HepG2 (cell line): Measurements from ENCODE around the gene CAPZB. TPM values are rescaled to one million over a fixed set of nuclear protein-coding genes. Genes with fewer than 3 reads are reported as not detected.

Experiments used
- ATAC-seq: fragments of 200-7000 bp; cut with Tn5 transposase; 3 replicates; pipeline ENCODE4 v1.9.1; 2020; ENCODE audit warnings: mild to moderate bottlenecking, moderate library complexity
- BruUV-seq: library from RNA; stranded (reverse); fragments of 400-500 nt; replicated peaks from 2 replicates; lab custom pipeline; 2021; lab: Mats Ljungman, UMichigan
- CTCF ChIA-PET: fragments of 300-600 bp; formaldehyde crosslinking; extraction: SDS; loops from one replicate; lab custom pipeline; 2021; ENCODE audit warnings: low total read pairs, inconsistent platforms, low intra/inter-chr PET ratio; lab: Yijun Ruan, JAX
- POLR2A ChIA-PET: fragments of 350-600 bp; sonication (Branson Sonifier 250); formaldehyde crosslinking; loops from one replicate; lab custom pipeline; 2020; ENCODE audit warnings: antibody characterized with exemption, inconsistent platforms; lab: Yijun Ruan, JAX
- DNase-seq: peaks from one replicate; pipeline ENCODE4 v3.0.0-alpha.2; 2015; ENCODE audit warnings: low spot score
- FAIRE-seq: peaks from 3 replicates; lab custom pipeline; 2011; peaks lifted over from hg19 to GRCh38; lab: Jason Lieb, UNC
- H2AFZ ChIP-seq: one replicate; pipeline ENCODE4 v1.6.1; 2011; ENCODE audit warnings: low read length, inconsistent platforms
- H3K27ac ChIP-seq: fragments of 300-600 bp; 3 replicates; pipeline ENCODE4 v1.8.0; 2011; ENCODE audit warnings: mixed run types, mild to moderate bottlenecking, mixed read lengths, low read length, inconsistent platforms; ENCODE audit not compliant: insufficient read depth; ENCODE audit errors: extremely low read length
- H3K27me3 ChIP-seq, 2 experiments: fragments of 200-600 bp in 1 of 2; 2 replicates in 1 of 2; 3 replicates in 1 of 2; pipeline versions ENCODE4 v1.6.0 to v1.8.0; 2011; ENCODE audit warnings: low read length in 2 of 2, mild to moderate bottlenecking in 2 of 2, moderate library complexity in 2 of 2, inconsistent platforms in 1 of 2; ENCODE audit not compliant: insufficient read depth in 2 of 2, control insufficient read depth in 1 of 2
- H3K36me3 ChIP-seq, 2 experiments: fragments of 200-600 bp in 1 of 2; replicated peaks in 1 of 2; 2 replicates in 1 of 2; 3 replicates in 1 of 2; pipeline versions ENCODE4 v1.5.1 to v1.8.0; 2011; ENCODE audit warnings: low read length in 2 of 2, inconsistent platforms in 1 of 2; ENCODE audit not compliant: insufficient read depth in 2 of 2, control insufficient read depth in 1 of 2
- H3K4me1 ChIP-seq: 2 replicates; pipeline ENCODE4 v1.5.1; 2012; ENCODE audit warnings: low read length, inconsistent platforms; ENCODE audit not compliant: insufficient read depth
- H3K4me2 ChIP-seq: 2 replicates; pipeline ENCODE4 v1.6.0; 2011; ENCODE audit warnings: low read depth, low read length, inconsistent platforms
- H3K4me3 ChIP-seq, 3 experiments: fragments of 200-600 bp in 1 of 3; sonication (generic), shearing (Covaris generic) in 1 of 3; replicated peaks in 1 of 3; 2 replicates each; pipeline ENCODE4 v1.5.1; 2011 to 2016; ENCODE audit warnings: low read length in 3 of 3, inconsistent platforms in 2 of 3, low read depth in 2 of 3, mild to moderate bottlenecking in 2 of 3, control low read depth in 1 of 3, mixed read lengths in 1 of 3; ENCODE audit not compliant: insufficient read depth in 1 of 3
- H3K79me2 ChIP-seq: one replicate; pipeline ENCODE4 v1.6.1; 2011; ENCODE audit warnings: low read length, inconsistent platforms; ENCODE audit not compliant: insufficient read depth
- H3K9ac ChIP-seq: 2 replicates; pipeline ENCODE4 v1.6.0; 2011; ENCODE audit warnings: mild to moderate bottlenecking, low read depth, low read length, inconsistent platforms; ENCODE audit not compliant: insufficient read depth
- H3K9me3 ChIP-seq: 2 replicates; pipeline ENCODE4 v1.5.1; 2012; ENCODE audit warnings: mild to moderate bottlenecking, low read length
- H4K20me1 ChIP-seq: 2 replicates; pipeline ENCODE4 v1.6.0; 2011; ENCODE audit warnings: inconsistent platforms, mild to moderate bottlenecking, low read length, moderate library complexity; ENCODE audit not compliant: insufficient read depth
- CHD4 ChIP-seq: fragments of 200-600 bp; sonication (generic); IDR thresholded peaks from 2 replicates; pipeline ENCODE4 v1.7.0; 2017; ENCODE audit warnings: mild to moderate bottlenecking, low read length, borderline replicate concordance
- IRF2 ChIP-seq: IDR thresholded peaks from 2 replicates; pipeline ENCODE4 v1.6.1; 2018; ENCODE audit warnings: missing genetic modification reagents, missing compliant biosample characterization
- KAT2B ChIP-seq: fragments of 150-350 bp; IDR thresholded peaks from 2 replicates; pipeline ENCODE4 v1.6.1; 2014; ENCODE audit warnings: low read depth, low read length, borderline replicate concordance
- KLF6 ChIP-seq: IDR thresholded peaks from 2 replicates; pipeline ENCODE4 v1.8.0; 2016; ENCODE audit warnings: missing biosample characterization, missing genetic modification reagents
- SMYD3 ChIP-seq: sonication (generic); formaldehyde crosslinking; IDR thresholded peaks from 2 replicates; pipeline ENCODE4 v1.8.1; 2023; ENCODE audit warnings: mild to moderate bottlenecking, missing genetic modification reagents
- SP2 ChIP-seq: sonication (generic); formaldehyde crosslinking; IDR thresholded peaks from 2 replicates; pipeline ENCODE4 v1.5.1; 2020; ENCODE audit warnings: mild to moderate bottlenecking, missing genetic modification reagents
- TEAD3 ChIP-seq: optimal IDR thresholded peaks from 2 replicates; pipeline ENCODE3; 2016; ENCODE audit warnings: borderline replicate concordance
- ZFAT ChIP-seq: sonication (generic); formaldehyde crosslinking; conservative IDR thresholded peaks from 2 replicates; pipeline ENCODE4 v1.8.1; 2023; ENCODE audit warnings: missing genetic modification reagents, inconsistent platforms
- ZNF136 ChIP-seq: sonication (generic); formaldehyde crosslinking; IDR thresholded peaks from 2 replicates; pipeline ENCODE4 v1.8.1; 2022; ENCODE audit warnings: low read depth, mild to moderate bottlenecking, moderate library complexity, missing genetic modification reagents
- ZNF18 ChIP-seq: sonication (generic); formaldehyde crosslinking; IDR thresholded peaks from 2 replicates; pipeline ENCODE4 v1.8.0; 2022; ENCODE audit warnings: mild to moderate bottlenecking, missing genetic modification reagents; ENCODE audit not compliant: insufficient replicate concordance
- ZNF451 ChIP-seq: sonication (generic); formaldehyde crosslinking; IDR thresholded peaks from 2 replicates; pipeline ENCODE4 v1.5.0; 2020; ENCODE audit warnings: mild to moderate bottlenecking, missing genetic modification reagents
- ZNF549 ChIP-seq: sonication (generic); formaldehyde crosslinking; IDR thresholded peaks from 2 replicates; pipeline ENCODE4 v1.5.0; 2020; ENCODE audit warnings: missing genetic modification reagents
- ZNF558 ChIP-seq: sonication (generic); formaldehyde crosslinking; IDR thresholded peaks from 2 replicates; pipeline ENCODE4 v1.9.0; 2022; ENCODE audit warnings: mild to moderate bottlenecking, missing genetic modification reagents, borderline replicate concordance
- ZNF614 ChIP-seq: IDR thresholded peaks from 2 replicates; pipeline ENCODE4 v1.6.1; 2018; ENCODE audit warnings: missing biosample characterization, missing genetic modification reagents, inconsistent platforms, borderline replicate concordance
- ZNF777 ChIP-seq: sonication (generic); formaldehyde crosslinking; IDR thresholded peaks from 2 replicates; pipeline ENCODE4 v1.4.0; 2020; ENCODE audit warnings: missing genetic modification reagents
- ZSCAN20 ChIP-seq: sonication (generic); formaldehyde crosslinking; IDR thresholded peaks from 2 replicates; pipeline ENCODE4 v1.4.0; 2020; ENCODE audit warnings: missing genetic modification reagents, mild to moderate bottlenecking, borderline replicate concordance
- WGBS: methylation state at CpG from one replicate; pipeline ENCODE4 v1.1.6; 2017; ENCODE audit warnings: low lambda C conversion rate; 5-methylcytosine and 5-hydroxymethylcytosine counted together
- in situ Hi-C: cut with HindIII; loops from 2 replicates; pipeline ENCODE4 v1.10.0; 2017; ENCODE audit warnings: low pct_unique_long_range_greater_than_20kb; ENCODE audit not compliant: extremely low pct_ligation_motif_present
- intact Hi-C: fragments of 100-400 bp; cut with micrococcal nuclease; formaldehyde crosslinking; loops from one replicate; pipeline ENCODE4 v1.10.0; 2022; ENCODE audit not compliant: unreplicated experiment
- polyA plus RNA-seq, 8 experiments: library from polyadenylated mRNA; depleted of rRNA in 3 of 8; stranded (reverse) in 7 of 8; unstranded in 1 of 8; fragments of >200 nt; fragmentation: Illumina TruSeq in 4 of 8; extraction: Trizol in 4 of 8; gene quantifications; 2 replicates each; pipeline versions ENCODE4 v1.2.1 to v1.2.3, GENCODE V29; 2011 to 2016; ENCODE audit warnings: low read depth in 4 of 8, missing spikeins in 1 of 8, mixed read lengths in 1 of 8; ENCODE audit not compliant: insufficient read depth in 1 of 8
- total RNA-seq, 5 experiments: library from RNA; depleted of rRNA; stranded (reverse); fragments of >200 nt; fragmentation: Illumina TruSeq; extraction: Trizol; gene quantifications; 2 replicates each; pipeline ENCODE4 v1.2.3, GENCODE V29; 2016; ENCODE audit warnings: low read depth in 1 of 5
- TF ChIP-seq, protein P1 (sequence below): IDR thresholded peaks from 2 replicates; pipeline ENCODE4 v1.6.1; 2018; ENCODE audit warnings: missing genetic modification reagents, mild to moderate bottlenecking, missing compliant biosample characterization
- TF ChIP-seq, protein P2 (sequence below): sonication (generic); formaldehyde crosslinking; IDR thresholded peaks from 2 replicates; pipeline ENCODE4 v1.4.0; 2020; ENCODE audit warnings: missing genetic modification reagents

CAPZB gene
- total and polyA plus RNA-seq, 2 of the 13 experiments (the other 11 are each of a cell fraction or from before 2014, with no cell fraction given), result 58.9 to 76.9 TPM

DNA sequence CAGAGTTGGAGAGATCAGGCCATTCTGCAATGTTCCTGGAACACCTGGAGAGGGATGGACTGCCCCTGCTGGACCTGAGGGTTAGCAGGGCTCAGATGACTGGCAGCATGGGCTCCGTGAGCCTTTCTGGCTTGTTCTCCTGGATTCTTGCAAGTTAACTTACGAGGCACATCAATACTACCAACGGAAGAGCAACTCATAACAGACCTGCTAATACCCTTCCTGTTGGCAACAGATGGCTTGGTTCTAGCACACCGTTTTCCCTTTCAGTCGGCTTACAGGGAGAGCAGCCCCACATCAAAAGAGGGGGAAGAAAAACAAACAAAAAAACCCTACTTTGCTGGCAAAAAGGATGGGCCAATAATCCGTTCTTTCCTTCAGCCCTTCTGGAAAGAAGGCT is 125.3 kb downstream of the CAPZB start:
- POLR2A ChIA-PET, result no interaction called here
- H3K27me3 ChIP-seq, result no peaks in the 10 kb centered on the region
- intact Hi-C loops (no loop called here), in situ Hi-C loops (no loop called here)
- whole genome bisulfite sequencing, result 96% methylated on average over 5 of the region's 6 CpGs
- no peaks in the 10 kb centered on the region for H4K20me1 ChIP-seq
- no peak overlapping the region for H3K4me3 ChIP-seq
- no TSS peak for BruUV-seq
- no peak overlapping the region for H3K4me2 ChIP-seq
- H3K9ac ChIP-seq, result no peak overlapping the region
- CTCF ChIA-PET, result no interaction called here
- FAIRE-seq, result no peak
- no peaks in the 10 kb centered on the region for H3K9me3 ChIP-seq
- no peaks in the 10 kb centered on the region for H3K79me2 ChIP-seq
- TF ChIP-seq KAT2B, result no peak
- no peak for TF ChIP-seq ZSCAN20
- TF ChIP-seq IRF2 (CRISPR knock-in tag), result no peak
- TF ChIP-seq, protein P1, sequence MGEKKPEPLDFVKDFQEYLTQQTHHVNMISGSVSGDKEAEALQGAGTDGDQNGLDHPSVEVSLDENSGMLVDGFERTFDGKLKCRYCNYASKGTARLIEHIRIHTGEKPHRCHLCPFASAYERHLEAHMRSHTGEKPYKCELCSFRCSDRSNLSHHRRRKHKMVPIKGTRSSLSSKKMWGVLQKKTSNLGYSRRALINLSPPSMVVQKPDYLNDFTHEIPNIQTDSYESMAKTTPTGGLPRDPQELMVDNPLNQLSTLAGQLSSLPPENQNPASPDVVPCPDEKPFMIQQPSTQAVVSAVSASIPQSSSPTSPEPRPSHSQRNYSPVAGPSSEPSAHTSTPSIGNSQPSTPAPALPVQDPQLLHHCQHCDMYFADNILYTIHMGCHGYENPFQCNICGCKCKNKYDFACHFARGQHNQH (CRISPR knock-in tag), result no peak
- TF ChIP-seq ZNF451 (CRISPR knock-in tag), result no peak
- no peak for TF ChIP-seq ZNF18
- TF ChIP-seq SP2 (CRISPR knock-in tag), result no peak
- TF ChIP-seq ZFAT (CRISPR knock-in tag), result no peak
- TF ChIP-seq KLF6, result no peak
- TF ChIP-seq SMYD3, result no peak
- TF ChIP-seq CHD4, result no peak
- TF ChIP-seq ZNF777, result no peak
- TF ChIP-seq TEAD3, result no peak
- no peak for TF ChIP-seq ZNF558 (CRISPR knock-in tag)
- TF ChIP-seq ZNF136 (CRISPR knock-in tag), result no peak
- TF ChIP-seq ZNF614 (CRISPR knock-in tag), result no peak
- TF ChIP-seq, protein P2, sequence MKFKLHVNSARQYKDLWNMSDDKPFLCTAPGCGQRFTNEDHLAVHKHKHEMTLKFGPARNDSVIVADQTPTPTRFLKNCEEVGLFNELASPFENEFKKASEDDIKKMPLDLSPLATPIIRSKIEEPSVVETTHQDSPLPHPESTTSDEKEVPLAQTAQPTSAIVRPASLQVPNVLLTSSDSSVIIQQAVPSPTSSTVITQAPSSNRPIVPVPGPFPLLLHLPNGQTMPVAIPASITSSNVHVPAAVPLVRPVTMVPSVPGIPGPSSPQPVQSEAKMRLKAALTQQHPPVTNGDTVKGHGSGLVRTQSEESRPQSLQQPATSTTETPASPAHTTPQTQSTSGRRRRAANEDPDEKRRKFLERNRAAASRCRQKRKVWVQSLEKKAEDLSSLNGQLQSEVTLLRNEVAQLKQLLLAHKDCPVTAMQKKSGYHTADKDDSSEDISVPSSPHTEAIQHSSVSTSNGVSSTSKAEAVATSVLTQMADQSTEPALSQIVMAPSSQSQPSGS (CRISPR knock-in tag), result no peak
- no peak for TF ChIP-seq ZNF549 (CRISPR knock-in tag)
- no peak for ATAC-seq
- peaks cover 15% of the 10 kb centered on the region; the same call in 1 of the 2 replicates for H3K4me1 ChIP-seq
- H2AFZ ChIP-seq, result no peak overlapping the region
- DNase-seq, result no peak
- H3K27ac ChIP-seq, result no peak overlapping the region
- peaks cover 24 to 42% of the 10 kb centered on the region in 2 experiments for H3K36me3 ChIP-seq
